Esophagus (tissue), 2 donors: ENCODE data around the gene SYNJ1. TPM values are rescaled to one million over a fixed set of nuclear protein-coding genes. Genes with fewer than 3 reads are reported as not detected.
A peak's percentile ranks its signal among the peaks of the same experiment; 100 is the strongest.
"Not testable (repeated sequence)": the region's sequence is repeated elsewhere in the genome, so short reads cannot be mapped to it uniquely, and the experiment has no call there.

Source experiments
- H3K27ac ChIP-seq, 2 donors: one replicate each; pipeline ENCODE4 v1.5.1; 2013; ENCODE audit warnings: low read depth in 2 of 2, mild to moderate bottlenecking in 2 of 2, inconsistent platforms in 1 of 2, low read length in 1 of 2, moderate library complexity in 1 of 2
- H3K27me3 ChIP-seq, 2 donors: one replicate each; pipeline ENCODE4 v1.6.1; 2013; ENCODE audit warnings: low read length in 2 of 2, control low read depth in 1 of 2, mild to moderate bottlenecking in 1 of 2; ENCODE audit not compliant: insufficient read depth in 2 of 2, control insufficient read depth in 1 of 2
- H3K36me3 ChIP-seq, 2 donors: one replicate each; pipeline ENCODE4 v1.6.1; 2013; ENCODE audit warnings: low read length in 1 of 2; ENCODE audit not compliant: control insufficient read depth in 2 of 2, insufficient read depth in 2 of 2
- H3K4me1 ChIP-seq, 2 donors: one replicate each; pipeline ENCODE4 v1.6.1; 2013; ENCODE audit warnings: low read length in 1 of 2; ENCODE audit not compliant: control insufficient read depth in 2 of 2, insufficient read depth in 2 of 2
- H3K4me3 ChIP-seq, 2 donors: one replicate each; pipeline ENCODE4 v1.5.1; 2013; ENCODE audit warnings: low read length in 2 of 2, mild to moderate bottlenecking in 2 of 2, low read depth in 1 of 2, moderate library complexity in 1 of 2
- H3K9me3 ChIP-seq, 2 donors: one replicate each; pipeline ENCODE4 v1.6.1; 2013; ENCODE audit warnings: mild to moderate bottlenecking in 2 of 2, low read depth in 1 of 2, low read length in 1 of 2, moderate library complexity in 1 of 2; ENCODE audit not compliant: control insufficient read depth in 2 of 2, insufficient read depth in 1 of 2
- WGBS, 2 donors: extraction: QIAGEN DNeasy Blood & Tissue Kit; methylation state at CpG; one replicate each; pipeline ENCODE4 v1.1.7; 2013; 5-methylcytosine and 5-hydroxymethylcytosine counted together
- polyA plus RNA-seq, 2 donors: library from polyadenylated mRNA; stranded (reverse); fragments of 200-250 nt; gene quantifications; one replicate each; pipeline ENCODE4 v1.2.3, GENCODE V29; 2013
- donor health status: healthy with polysubstance abuse.
- donor health status: Bipolar disorder and iron deficiency.

The SYNJ1 gene
- polyA plus RNA-seq, 2 donors = 2.3 to 3.8 TPM

DNA sequence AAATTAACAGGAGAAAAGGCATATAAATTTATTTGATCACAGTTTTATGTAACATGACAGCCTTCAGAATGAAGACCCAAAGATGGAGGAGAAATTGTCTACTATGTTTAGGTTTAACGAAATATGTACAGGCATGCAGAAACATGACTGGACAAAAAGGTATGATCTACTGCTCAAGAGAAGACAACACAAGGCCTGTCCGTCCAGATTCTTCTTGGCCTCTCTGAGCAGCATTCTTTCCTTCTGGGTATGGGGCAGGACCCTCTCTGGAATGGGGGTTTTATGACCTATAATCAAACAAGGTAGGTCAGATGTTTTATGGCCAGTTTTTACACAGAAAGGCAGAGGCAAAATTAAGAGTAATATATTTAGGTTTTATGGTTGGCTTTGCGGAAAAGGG is 13.5 kb upstream of the SYNJ1 start:
- Histone ChIP-seq H3K4me1 (no peaks in the 10 kb centered on the region), H3K9me3 (no peaks in the 10 kb centered on the region), H3K27ac (no peak overlapping the region), H3K4me3 (no peak overlapping the region), H3K27me3 (no peaks in the 10 kb centered on the region), H3K36me3 (peaks cover 2 to 6% of the 10 kb centered on the region in 2 donors)
- WGBS, 2 donors = 79 to 87% methylated on average over 3 of the region's 3 CpGs

GRCh38 chr21:32739946-32740345 is 12.1 kb upstream of the SYNJ1 start:
- 98 to 99% methylated on average over 2 of the region's 2 CpGs for WGBS, 2 donors
- Histone ChIP-seq H3K9me3 (no peaks in the 10 kb centered on the region), H3K27ac (no peak overlapping the region), H3K4me3 (no peak overlapping the region), H3K27me3 (no peaks in the 10 kb centered on the region), H3K36me3 (peaks cover 2 to 6% of the 10 kb centered on the region in 2 donors), H3K4me1 (no peaks in the 10 kb centered on the region)

GRCh38 chr21:32736083-32736482 is 8.3 kb upstream of the SYNJ1 start:
- 87 to 90% methylated on average over 4 of the region's 4 CpGs for WGBS, 2 donors

GRCh38 chr21:32735524-32735923 is 7.7 kb upstream of the SYNJ1 start:
- Histone ChIP-seq H3K27me3 (no peaks in the 10 kb centered on the region), H3K4me1 (no peaks in the 10 kb centered on the region), H3K9me3 (no peaks in the 10 kb centered on the region), H3K4me3 (no peak overlapping the region), H3K27ac (no peak overlapping the region), H3K36me3 (peaks cover 0 to 3% of the 10 kb centered on the region in 2 donors)
- WGBS, 2 donors = 87 to 90% methylated on average over 2 of the region's 2 CpGs

More at GRCh38 chr21:32736083-32736482, 8.3 kb upstream of the SYNJ1 start:
- not testable (repeated sequence) for H3K27me3 ChIP-seq, H3K4me1 ChIP-seq, H3K36me3 ChIP-seq, H3K27ac ChIP-seq, H3K9me3 ChIP-seq, H3K4me3 ChIP-seq

DNA sequence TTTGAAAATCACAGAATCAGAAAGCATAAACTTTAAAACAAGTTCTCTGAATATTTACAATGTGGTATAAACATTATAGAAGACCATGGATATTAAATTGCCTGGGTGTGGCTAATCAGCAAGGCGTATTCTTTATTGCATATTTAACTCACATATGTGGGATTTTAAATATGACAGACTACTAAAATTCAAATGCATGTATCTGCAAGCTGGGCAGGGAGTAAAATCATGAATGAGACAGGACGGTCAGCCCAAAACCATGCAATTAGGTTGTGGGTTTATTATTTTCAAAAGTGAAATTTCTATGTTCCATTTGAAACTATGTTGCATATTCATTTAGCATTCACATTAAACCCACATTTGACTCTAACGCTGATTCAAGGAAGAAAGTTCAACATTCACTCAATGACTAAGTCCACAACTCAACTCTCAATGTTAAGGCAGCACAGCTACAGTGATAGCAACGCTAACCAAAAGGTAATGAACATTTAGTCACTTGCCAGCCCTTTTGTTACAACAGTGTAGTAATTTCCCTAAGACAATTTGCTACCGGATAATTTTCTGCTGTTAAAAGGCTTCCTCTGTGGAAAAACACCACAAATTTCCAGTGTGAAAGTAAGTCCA is 6.3 kb upstream of the SYNJ1 start:
- H3K9me3 ChIP-seq = no peaks in the 10 kb centered on the region
- WGBS, 2 donors = 84 to 85% methylated on average over 5 of the region's 5 CpGs
- no peak overlapping the region for H3K4me3 ChIP-seq
- no peaks in the 10 kb centered on the region for H3K4me1 ChIP-seq
- no peaks in the 10 kb centered on the region for H3K27me3 ChIP-seq
- peaks cover 0 to 3% of the 10 kb centered on the region in 2 donors for H3K36me3 ChIP-seq
- no peak overlapping the region for H3K27ac ChIP-seq

- Histone ChIP-seq H3K4me1 (no peaks in the 10 kb centered on the region), H3K27ac (no peak overlapping the region), H3K36me3 (peaks cover 0 to 3% of the 10 kb centered on the region in 2 donors), H3K4me3 (no peak overlapping the region), H3K27me3 (no peaks in the 10 kb centered on the region), H3K9me3 (no peaks in the 10 kb centered on the region)
- WGBS, 2 donors = 94 to 95% methylated on average over 6 of the region's 6 CpGs
Measured at GRCh38 chr21:32733356-32733755, 5.5 kb upstream of the SYNJ1 start.

DNA sequence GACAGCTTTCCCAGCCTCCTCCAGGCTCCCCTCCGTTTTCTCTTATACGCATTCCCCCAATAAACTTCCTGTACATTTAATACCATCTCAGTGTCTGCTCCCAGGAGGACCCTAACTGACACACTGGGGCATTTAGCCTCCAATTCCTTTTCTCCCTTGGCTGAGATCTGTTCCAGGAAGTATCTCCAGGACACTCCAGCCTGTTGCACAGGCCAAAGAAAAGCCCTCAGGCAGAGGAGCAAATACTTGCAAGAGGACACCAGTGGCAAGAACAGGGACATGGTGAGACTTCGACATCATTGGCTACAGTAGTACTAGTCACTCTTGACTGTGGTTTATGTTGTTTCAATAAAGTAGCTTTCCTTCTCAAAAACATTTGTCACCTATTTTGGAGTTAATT is 4.7 kb upstream of the SYNJ1 start:
- no peak overlapping the region for H3K27ac ChIP-seq
- no peaks in the 10 kb centered on the region for H3K4me1 ChIP-seq
- H3K4me3 ChIP-seq = no peak overlapping the region
- peaks cover 0 to 3% of the 10 kb centered on the region in 2 donors for H3K36me3 ChIP-seq
- no peaks in the 10 kb centered on the region for H3K27me3 ChIP-seq
- WGBS, 2 donors = 86 to 94% methylated on average over 3 of the region's 3 CpGs
- no peaks in the 10 kb centered on the region for H3K9me3 ChIP-seq

- Histone ChIP-seq H3K4me3 (peak overlapping the region; percentile 83 to 90), H3K27me3 (no peaks in the 10 kb centered on the region), H3K27ac (no peak overlapping the region), H3K36me3 (peaks cover under 1 to 3% of the 10 kb centered on the region in 2 donors), H3K4me1 (no peaks in the 10 kb centered on the region), H3K9me3 (no peaks in the 10 kb centered on the region)
- WGBS, 2 donors = 66 to 67% methylated on average over 3 of the region's 3 CpGs
Measured at GRCh38 chr21:32728848-32729247, 1.0 kb upstream of the SYNJ1 start.

DNA sequence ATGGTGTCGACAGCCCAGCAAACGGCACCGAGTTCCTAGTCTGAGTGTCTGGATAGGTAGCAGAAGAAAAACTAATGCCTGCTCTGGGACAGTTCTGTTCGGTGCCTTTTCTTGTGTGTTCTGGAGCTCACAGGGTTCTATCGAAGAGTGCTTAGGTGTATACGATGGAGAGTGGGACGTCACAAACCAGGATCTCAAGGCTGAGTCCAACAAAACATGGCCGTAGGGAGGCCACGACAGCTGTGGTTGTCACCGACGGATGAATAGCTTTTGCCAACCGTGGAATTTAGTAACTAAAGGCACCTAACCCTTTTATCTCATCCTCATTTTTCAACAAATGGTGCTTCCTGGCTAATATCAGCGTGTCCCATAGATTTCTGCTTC is 635 bp upstream of the SYNJ1 start:
- H3K4me3 ChIP-seq = peak overlapping the region; percentile 83 to 90
- H3K36me3 ChIP-seq = peaks cover 2 to 3% of the 10 kb centered on the region in 2 donors
- H3K9me3 ChIP-seq = no peaks in the 10 kb centered on the region
- no peaks in the 10 kb centered on the region for H3K27me3 ChIP-seq
- peak overlapping the region; percentile 78 to 90 for H3K27ac ChIP-seq
- WGBS, 2 donors = 2 to 5% methylated on average over 13 of the region's 13 CpGs
- no peaks in the 10 kb centered on the region for H3K4me1 ChIP-seq
